Stimulated activated CD8-positive, alpha-beta memory T cell treated with anti-CD3 and anti-CD28 coated beads, Interleukin-2, amount 100 ng/mL, for 1 hour (primary cell): ENCODE measurements around the gene PCSK9.
"Not testable (repeated sequence)": the region's sequence is repeated elsewhere in the genome, so short reads cannot be mapped to it uniquely, and the experiment has no call there.

Experiments
- DNase-seq, 2 donors: peaks; one replicate each; pipeline ENCODE4 v3.0.0-alpha.2; 2020; ENCODE audit warnings: low read depth in 2 of 2

The PCSK9 gene

DNA sequence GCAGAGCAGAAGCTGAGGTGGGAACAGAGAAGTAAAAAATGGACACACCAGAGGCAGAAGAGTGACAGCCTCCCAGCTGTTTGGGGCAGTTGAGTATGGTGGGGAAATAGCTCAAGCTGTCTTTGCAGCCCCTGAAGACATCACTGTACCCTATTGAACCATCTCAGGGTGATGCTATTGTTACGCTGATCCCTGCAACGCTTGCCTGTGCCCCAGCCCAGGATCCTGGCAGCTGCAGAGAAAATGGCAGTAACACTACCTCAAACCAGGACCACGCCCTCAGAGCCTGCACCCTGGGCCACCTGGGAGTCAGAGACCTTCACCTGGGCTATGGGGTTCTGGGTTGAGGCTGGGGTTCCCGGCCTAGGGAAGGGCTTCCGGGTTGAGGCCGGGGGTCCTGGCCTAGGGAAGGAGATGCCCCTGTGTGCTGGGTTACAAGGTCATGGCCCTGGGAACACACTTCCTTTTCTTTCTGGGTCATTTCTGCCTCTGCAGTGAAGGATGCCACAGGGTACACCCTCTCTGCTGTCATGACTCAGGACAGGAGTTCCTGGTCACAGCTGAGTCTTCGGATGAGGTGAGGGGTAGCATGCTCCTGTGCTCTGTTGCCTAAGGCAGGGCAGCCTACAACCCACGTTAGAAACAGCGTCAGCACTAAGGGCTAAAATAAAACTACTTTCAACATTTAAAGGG, 29.0 kb upstream of the PCSK9 start:
- no peak for DNase-seq

DNA sequence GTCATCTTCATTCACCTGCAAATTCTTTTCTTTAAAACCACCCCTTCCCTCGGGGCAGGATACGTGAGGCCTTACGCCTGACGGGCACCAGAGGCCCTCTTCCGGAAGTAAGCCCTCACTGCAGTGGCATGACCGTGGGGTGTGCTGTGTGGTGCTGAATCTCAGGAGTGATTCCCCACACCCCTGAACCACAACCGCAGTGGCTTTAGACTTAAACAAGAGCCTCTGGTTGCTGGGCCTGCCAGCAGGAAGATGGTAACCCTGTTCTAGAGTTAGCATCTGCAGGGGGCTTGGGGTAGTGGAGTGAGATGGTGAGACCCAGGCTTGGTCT, 28.5 kb upstream of the PCSK9 start:
- no peak for DNase-seq

DNA sequence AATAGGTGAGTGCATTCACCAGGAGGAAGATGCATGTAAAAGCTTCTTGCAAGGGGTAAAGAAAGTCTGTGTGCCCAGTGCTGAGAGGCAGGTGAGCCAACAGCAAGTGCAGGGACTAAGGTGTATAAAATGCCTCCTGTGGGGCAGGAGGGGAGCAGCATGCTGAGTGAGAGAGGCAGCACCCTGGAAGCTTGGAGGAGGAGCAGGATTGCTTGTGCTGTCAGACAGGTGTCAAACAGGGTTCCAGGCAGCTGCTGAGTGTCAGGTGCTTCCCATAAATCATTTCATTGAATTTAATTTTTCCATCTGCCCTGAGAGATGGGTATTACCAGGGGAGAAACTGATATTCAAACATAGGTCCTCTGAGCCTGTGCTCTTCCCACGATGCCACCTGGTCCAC, 26.7 kb upstream of the PCSK9 start:
- DNase-seq, result no peak

DNA sequence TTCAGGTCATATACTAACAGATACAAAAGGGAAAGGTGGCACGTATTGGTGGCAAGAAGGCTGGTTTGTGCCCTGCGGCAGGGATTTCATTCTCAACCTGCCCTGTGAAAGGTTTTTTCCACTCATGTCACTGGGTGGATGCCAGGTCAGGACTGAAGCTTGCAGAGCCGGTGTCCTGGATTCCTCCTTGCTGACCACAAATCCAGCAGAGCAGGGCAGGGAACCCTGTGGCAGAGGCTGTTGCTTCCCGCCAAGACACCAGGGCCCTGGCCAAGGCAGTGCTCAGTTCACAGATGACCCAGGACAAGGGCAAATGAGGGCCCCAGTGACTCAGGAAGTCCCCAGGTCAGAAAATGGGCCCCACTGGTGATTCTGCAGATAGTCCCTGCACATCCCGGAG, 24.2 kb upstream of the PCSK9 start:
- no peak for DNase-seq

DNA sequence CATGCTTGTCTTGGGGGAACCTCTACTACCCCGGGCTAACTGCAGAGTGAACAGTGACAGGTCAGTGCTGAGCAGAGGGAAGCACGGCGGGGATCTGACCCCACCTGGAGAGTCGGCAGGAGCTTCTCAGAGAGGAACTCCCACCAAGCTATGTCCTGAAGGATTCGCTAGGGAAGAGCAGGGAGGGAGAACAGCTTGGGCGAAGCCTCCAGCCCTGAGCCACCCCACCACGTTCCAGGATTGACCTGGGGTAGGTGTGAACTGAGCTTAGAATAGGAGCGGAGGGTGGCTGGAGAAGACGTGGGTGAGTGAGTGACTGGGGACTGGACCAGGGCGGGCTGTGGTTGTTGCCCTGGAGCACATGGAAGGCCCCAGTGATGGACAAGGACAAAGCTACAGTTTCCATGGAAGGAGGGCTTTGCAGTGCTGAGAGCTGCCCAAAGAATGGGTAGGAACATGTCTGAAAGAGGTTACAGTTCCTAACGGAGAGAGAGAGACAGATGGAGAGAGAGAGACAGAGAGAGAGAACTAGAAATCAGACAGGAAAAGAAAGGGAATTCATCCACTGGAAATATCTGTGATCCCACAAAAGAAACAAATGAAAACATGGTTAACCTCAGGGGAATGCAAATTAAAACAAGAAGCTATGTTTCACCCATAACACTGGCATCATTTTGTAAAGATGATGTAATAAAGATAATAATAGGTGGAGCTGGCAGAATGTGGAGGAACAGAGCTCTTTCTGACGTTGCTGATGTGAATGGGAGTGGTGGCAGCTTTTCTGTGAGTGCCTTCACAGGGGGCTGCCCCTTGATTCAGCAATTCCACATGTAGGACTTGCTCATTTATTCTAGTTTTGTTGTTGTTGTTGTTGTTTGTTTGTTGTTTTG, 23.4 kb upstream of the PCSK9 start:
- no peak for DNase-seq

DNA sequence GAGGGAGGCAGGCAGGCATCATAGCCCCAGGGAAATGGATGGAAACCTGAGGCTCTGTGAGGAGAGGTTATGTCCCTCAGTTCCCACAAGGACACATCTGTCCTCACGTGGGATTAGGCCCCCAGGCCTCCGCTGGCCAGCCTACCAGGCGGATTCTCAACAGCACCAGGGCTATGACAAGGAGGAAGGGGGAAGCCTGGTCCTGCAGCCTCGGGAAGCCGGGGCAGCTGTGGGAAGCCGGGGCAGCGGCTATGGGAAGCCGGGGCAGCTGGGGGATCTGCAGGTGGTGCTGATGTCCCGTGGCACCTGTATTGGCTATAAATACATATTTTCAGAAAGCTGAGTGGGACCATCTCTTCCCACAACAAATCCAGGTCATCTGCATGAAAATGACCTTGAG, 21.0 kb upstream of the PCSK9 start:
- no peak for DNase-seq

DNA sequence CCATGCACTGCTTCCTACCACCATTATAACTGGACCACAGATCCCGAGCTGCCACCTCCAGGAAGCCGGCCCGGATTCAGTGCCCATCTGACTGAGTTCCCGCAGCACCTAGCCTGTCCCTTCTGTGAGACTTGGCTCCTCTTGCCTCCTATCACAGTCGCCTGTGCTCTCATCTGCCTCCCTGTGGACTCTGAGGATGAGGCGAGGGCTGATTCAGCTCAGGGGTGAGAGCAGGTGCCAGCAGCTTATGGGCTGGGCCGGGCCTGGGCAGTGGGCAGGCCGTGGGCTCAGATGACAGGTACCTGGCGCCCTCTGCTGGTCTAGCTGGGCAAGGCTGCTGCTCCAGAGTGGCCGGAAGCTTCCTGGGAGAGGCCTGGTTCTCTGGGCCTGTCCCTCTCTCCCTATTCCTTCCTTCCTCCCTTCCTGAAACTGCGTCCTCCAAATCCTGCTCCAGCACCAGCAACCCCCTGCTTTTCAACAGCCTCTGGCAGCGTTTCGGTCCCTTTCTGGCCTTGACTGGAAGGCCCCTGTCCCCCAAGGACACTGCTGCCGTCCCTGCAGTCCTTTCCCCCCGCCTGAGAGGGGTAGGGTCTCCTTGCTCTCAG, 17.3 kb upstream of the PCSK9 start:
- peak; percentile 17 to 18 for DNase-seq

DNA sequence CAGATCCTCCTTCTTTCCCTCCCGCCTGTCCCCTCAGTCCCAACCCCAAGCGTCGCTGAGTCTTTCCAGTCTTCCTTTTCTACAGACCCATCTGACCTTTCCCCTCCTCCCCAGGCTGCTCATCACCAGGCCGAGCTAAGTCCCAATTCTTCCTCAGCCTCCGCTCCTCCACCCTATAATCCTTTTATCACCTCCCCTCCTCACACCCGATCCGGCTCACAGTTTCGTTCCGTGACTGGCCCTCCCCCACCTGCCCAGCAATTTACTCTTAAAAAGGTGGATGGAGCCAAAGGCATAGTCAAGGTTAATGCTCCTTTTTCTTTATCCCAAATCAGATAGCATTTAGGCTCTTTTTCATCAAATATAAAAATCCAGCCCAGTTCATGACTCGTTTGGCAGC, 15.2 kb upstream of the PCSK9 start:
- DNase-seq, result not testable (repeated sequence)

DNA sequence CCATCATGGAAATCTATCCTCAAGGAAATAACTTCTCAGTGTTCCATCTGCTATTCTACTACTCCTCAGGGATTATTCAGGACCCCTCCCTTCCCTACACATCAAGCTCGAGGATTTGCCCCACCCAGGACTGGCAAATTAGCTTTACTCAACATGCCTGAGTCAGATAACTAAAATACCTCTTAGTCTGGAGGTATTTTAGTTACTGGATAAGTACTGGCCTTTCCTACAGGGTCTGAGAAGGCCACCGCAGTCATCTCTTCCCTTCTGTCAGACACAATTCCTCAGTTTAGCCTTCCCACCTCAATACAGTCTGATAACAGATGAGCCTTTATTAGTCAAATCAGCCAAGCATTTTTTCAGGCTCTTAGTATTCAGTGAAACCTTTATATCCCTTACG, 12.7 kb upstream of the PCSK9 start:
- DNase-seq, result not testable (repeated sequence)

DNA sequence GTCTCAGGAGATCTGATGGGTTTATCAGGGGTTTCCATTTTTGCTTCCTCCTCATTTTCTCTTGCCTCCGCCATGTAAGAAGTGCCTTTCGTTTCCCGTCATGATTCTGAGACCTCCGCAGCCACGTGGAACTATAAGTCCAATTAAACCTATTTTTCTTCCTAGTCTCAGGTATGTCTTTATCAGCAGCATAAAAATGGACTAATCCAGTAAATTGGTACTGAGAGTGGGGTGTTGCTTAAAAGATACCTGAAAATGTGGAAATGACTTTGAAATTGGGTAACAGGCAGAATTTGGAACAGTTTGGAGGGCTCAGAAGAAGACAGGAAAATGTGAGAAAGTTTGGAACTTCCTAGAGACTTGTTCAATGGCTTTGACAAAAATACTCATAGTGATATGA, 8.2 kb upstream of the PCSK9 start:
- DNase-seq, result not testable (repeated sequence)

DNA sequence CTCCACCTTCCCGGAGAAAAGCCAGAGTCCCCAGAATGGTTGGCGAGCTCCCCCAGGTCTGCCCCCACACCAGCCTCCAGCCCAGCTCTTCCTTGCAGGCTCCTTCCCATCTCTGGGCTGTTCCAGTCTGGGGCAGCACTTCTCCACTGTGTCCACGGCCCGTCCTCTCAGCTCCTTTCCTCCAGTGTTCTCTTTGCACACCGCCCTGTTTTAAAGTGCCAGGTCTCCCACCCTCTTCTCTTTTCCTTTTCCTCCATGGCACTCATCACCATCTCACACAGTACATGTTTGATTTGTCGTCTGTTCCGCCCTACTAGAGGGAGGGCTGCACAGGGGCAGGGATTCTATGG, 6.1 kb upstream of the PCSK9 start:
- DNase-seq, result no peak

DNA sequence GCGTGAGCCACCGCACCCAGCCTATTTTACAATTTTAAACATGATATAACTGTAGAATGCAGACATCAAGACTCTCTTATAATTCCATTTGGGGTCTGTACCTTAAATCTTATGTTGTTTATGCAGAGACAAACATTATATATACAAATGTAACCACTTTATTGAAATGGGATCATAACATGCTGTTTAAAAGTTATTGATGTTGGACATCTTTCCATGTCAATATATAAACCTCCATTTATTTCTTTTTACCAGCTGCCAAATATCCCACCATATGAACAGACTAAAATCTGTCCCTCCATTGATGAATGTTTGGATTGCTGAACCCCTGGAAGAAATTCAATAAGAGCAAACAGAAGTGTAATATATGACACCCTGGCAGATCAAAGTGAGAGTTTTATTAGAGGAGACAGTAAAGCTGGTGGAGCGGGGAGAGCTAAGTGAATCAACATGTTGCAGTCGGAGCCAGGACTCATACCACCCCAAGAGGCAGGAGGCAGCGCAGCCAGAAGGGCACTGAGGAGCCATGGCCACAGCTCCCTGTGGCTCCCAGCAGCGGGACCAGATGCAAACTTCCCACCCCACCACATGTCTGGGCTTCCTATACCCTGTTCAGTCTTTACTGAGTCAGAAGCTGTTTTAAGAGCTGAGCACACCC, 4.7 kb upstream of the PCSK9 start:
- DNase-seq, result no peak

DNA sequence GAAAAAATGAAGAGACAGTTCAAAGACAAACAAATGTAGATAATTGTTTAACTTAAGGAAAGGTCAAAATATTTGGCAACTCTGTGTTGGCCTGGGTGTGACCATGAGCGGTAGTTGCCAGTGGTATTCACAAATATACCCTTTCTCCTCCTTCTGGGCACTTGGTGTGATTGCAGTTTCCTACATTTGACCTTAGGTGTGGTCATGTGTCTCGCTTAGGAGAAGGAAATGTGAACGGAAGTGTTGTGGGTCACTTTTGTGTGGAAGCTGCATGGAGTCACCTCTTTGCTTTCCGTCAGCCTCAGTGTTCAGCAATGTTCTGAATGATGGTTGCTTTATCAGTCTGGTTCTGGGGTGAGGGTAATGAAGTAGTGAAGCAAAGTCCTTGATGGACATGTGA, 3.4 kb upstream of the PCSK9 start:
- no peak for DNase-seq

DNA sequence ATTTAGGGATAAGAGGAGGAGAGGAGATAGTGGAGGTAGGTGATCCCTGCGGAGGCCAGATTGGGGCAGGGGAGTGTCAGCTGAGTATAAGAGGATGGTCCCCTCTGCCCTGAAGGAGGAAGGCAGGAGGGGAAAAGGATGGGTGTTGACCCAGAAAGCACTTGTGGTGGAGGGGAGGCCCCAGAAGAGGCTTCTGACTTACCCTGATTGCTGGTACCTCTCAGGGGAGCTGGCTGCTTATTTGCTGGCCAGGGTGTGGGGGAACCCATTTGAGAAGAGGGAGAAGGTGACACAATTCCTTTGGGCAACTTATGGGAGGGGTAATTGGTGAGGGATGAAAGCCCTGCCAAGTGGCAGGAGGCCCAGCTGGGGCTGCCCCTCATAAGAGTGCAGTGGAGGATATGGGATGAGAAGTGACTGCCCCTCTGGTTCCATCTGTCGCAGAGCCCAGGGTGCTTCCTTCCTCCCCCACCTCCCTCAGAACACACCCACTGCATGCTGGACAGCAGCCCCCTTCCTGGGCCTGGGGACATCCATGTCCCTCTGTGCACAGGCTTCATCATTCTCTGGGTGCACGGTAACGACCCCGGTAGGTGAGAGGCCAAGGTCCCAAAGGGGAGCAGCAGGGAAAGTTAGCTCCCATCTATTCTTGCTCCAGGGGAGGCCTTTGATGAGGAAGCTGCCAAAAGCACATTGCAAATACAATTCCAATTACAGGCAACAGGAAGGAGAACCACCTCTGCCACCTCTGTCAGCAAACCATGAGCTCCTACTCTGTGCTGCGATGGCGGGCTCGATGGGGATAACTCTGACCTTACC, 1.4 kb upstream of the PCSK9 start:
- no peak for DNase-seq

DNA sequence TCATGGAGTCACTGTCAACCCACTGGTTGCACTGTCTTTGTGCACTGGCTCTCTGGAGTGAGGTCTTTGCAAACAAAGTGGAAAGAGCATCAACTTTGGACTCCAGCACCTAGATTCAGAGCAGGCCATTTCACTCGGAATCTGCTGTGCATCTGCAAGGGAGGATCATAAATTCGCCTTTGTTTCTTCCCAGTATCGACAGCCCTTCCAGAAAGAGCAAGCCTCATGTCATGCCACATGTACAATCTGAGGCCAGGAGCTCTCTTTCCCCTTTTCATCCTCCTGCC, 853 bp upstream of the PCSK9 start:
- DNase-seq, result no peak

DNA sequence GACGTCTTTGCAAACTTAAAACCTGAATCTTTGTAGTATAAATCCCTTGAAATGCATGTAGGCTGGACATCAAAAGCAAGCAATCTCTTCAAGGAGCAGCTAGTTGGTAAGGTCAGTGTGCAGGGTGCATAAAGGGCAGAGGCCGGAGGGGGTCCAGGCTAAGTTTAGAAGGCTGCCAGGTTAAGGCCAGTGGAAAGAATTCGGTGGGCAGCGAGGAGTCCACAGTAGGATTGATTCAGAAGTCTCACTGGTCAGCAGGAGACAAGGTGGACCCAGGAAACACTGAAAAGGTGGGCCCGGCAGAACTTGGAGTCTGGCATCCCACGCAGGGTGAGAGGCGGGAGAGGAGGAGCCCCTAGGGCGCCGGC, 390 bp upstream of the PCSK9 start:
- no peak for DNase-seq

DNA sequence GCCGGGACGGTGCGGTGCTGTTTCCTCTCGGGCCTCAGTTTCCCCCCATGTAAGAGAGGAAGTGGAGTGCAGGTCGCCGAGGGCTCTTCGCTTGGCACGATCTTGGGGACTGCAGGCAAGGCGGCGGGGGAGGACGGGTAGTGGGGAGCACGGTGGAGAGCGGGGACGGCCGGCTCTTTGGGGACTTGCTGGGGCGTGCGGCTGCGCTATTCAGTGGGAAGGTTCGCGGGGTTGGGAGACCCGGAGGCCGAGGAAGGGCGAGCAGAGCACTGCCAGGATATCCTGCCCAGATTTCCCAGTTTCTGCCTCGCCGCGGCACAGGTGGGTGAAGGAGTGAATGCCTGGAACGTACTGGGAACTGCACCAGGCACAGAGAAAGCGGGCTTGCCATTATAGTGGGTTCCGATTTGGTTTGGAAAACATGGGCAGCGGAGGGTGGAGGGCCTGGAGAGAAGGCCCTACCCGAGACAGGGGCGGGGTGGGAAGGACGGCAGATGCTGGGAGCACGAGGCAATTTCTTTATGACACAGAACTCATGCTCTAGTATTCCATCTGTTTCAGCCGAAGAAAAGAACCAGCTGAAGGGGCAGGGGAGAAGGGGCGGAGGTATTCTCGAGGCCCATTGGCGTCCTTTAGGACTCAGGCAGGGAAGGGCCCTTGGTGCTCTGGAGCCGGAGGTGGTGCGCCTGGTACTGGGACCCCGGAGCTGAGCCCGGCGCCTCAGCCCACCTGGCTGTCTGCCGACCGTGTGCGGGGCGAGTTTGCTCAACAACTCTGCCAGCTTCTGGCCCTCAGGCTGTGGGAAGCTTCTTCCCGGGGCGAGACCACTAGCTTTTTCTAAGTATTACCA, 960 bp downstream of the PCSK9 start:
- no peak for DNase-seq

DNA sequence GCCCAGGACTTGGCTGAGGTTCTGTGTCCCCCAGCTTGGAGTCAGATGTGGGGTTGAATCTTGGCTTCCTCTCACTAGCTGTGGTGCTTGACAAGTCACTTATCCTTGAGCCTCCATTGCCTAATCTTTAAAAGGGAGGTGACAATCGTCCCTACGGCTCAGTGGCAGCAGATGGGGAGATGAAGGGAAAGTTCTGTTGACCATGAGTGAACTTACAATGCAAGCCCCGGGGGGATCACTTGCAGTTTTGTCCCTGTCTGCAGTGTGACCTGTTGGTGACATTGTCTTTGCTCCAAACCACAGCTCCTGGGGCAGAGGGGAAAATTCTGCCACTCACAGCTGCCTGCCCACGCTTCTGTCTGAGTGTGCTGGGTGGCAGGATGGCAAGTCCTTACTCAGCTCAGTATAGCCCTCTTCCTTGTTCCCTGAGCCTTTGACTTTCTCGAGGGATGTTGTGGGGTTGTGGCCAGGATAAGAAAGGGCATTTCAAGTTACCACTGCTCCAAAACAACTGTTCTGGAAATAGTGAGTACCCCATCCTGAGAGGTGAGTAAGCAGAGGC, 1.7 kb downstream of the PCSK9 start:
- DNase-seq, result no peak

DNA sequence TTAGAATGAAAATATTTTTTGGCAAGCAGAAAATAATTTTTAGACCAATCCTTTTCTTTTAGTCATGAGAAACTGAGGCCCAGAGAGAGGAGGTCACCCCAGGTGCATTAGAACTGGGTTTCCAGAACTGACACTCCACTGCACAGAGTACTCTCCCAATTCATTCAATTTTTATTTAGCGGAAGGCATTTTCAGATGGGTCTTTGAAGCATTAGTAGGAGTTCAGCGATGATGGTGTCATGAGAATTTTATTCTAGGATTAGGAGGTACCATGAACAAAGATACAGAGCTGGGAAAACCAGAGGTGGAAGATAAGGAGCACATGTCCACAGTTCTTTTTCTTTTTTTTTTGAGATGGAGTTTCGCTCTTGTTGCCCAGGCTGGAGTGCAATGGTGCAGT, 2.3 kb downstream of the PCSK9 start:
- no peak for DNase-seq

DNA sequence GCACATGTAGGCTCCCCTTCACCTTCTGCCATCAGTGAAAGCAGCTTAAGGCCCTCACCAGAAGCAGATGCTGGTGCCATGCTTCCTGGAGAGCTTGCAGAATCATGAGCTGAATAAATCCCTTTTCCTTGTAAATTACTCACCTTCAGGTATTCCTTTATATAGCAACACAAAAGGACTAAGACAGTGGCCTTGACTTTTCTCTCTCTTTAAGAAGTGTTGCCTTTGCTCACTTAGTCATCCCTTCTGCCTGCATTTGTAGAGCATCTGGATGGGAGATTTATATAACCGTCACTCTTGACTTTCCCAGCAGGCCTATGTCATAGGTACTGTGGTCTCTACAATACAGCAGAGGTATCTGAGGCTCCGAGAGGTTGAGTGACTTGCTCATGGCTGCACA, 3.7 kb downstream of the PCSK9 start:
- no peak for DNase-seq

DNA sequence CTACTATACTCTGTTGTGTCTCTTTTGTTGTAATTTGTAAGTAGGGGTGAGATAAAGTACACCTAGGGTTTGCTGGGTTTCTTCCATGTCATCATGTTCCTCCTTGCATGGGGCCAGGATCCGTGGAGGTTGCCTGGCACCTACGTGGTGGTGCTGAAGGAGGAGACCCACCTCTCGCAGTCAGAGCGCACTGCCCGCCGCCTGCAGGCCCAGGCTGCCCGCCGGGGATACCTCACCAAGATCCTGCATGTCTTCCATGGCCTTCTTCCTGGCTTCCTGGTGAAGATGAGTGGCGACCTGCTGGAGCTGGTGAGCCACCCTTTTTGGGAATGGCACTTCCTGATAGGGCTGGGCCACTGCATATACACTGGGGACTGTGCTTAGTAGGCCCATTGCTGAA, 4.4 kb downstream of the PCSK9 start:
- DNase-seq, result no peak
